Endodermal cell (in vitro differentiated cells): Measurements from ENCODE around the gene ATP1A1. TPM values are rescaled to one million over a fixed set of nuclear protein-coding genes. Genes with fewer than 3 reads are reported as not detected.

ENCODE experiments used
- DNase-seq: peaks from one replicate; pipeline ENCODE4 v3.0.0-alpha.2; 2017
- H3K27ac ChIP-seq: 2 replicates; pipeline ENCODE4 v1.5.1; 2013; ENCODE audit warnings: mild to moderate bottlenecking, low read depth, low read length, moderate library complexity
- H3K27me3 ChIP-seq: 2 replicates; pipeline ENCODE4 v1.6.1; 2013; ENCODE audit warnings: mild to moderate bottlenecking, low read length, moderate library complexity; ENCODE audit not compliant: insufficient read depth, control insufficient read depth, poor library complexity, severe bottlenecking
- H3K36me3 ChIP-seq: 2 replicates; pipeline ENCODE4 v1.7.0; 2013; ENCODE audit warnings: mild to moderate bottlenecking, low read length, moderate library complexity; ENCODE audit not compliant: control insufficient read depth, insufficient read depth
- H3K4me1 ChIP-seq: one replicate; pipeline ENCODE4 v1.7.0; 2013; ENCODE audit warnings: low read length; ENCODE audit not compliant: control insufficient read depth, insufficient read depth
- H3K4me3 ChIP-seq: 2 replicates; pipeline ENCODE4 v1.5.1; 2013; ENCODE audit warnings: mild to moderate bottlenecking, low read length, moderate library complexity
- H3K9ac ChIP-seq: 2 replicates; pipeline ENCODE4 v1.6.1; 2013; ENCODE audit warnings: mild to moderate bottlenecking, low read length, moderate library complexity; ENCODE audit not compliant: poor library complexity, severe bottlenecking; ENCODE audit errors: extremely low read depth
- H3K9me3 ChIP-seq: 2 replicates; pipeline ENCODE4 v1.6.1; 2013; ENCODE audit warnings: mild to moderate bottlenecking, low read length, moderate library complexity; ENCODE audit not compliant: control insufficient read depth
- H3K27ac Mint-ChIP-seq: 2 replicates; pipeline ENCODE4 v1.8.0; 2020; ENCODE audit warnings: mixed read lengths
- H3K27me3 Mint-ChIP-seq: 2 replicates; pipeline ENCODE4 v1.8.0; 2021; ENCODE audit warnings: mild to moderate bottlenecking, mixed read lengths; ENCODE audit not compliant: insufficient read depth
- H3K36me3 Mint-ChIP-seq: 2 replicates; pipeline ENCODE4 v1.8.0; 2020; ENCODE audit warnings: low read depth, mixed read lengths
- H3K4me1 Mint-ChIP-seq: 2 replicates; pipeline ENCODE4 v1.8.0; 2020; ENCODE audit warnings: mixed read lengths
- H3K4me3 Mint-ChIP-seq: 2 replicates; pipeline ENCODE4 v1.8.0; 2020; ENCODE audit warnings: mild to moderate bottlenecking, moderate library complexity, mixed read lengths
- H3K9me3 Mint-ChIP-seq: 2 replicates; pipeline ENCODE4 v1.8.0; 2020; ENCODE audit warnings: mild to moderate bottlenecking, mixed read lengths
- WGBS, 2 experiments: methylation state at CpG; one replicate each; pipeline versions ENCODE4 v1.1.5 to v1.1.7; 2013; ENCODE audit warnings: missing lambda C conversion rate in 2 of 2, mixed read lengths in 1 of 2; ENCODE audit not compliant: insufficient coverage in 1 of 2, insufficient read length in 1 of 2; 5-methylcytosine and 5-hydroxymethylcytosine counted together
- total RNA-seq, 2 donors: library from RNA; stranded (reverse); fragmentation: NEBNext Ultra II Directional in 1 of 2; extraction: Animal tissue kit (Norgen Biotek cat#: 25700) in 1 of 2; gene quantifications; 2 replicates in 1 of 2; 3 replicates in 1 of 2; pipeline ENCODE4 v1.2.1, GENCODE V29; 2021
- TF ChIP-seq, protein P1 (sequence below): fragments of 200-600 bp; sonication (generic); conservative IDR thresholded peaks from 2 replicates; pipeline ENCODE4 v1.5.0; 2021; ENCODE audit warnings: antibody characterized with exemption, mild to moderate bottlenecking

ATP1A1 gene
- total RNA-seq, 2 donors from 2014 or later: 359 to 398 TPM

DNA sequence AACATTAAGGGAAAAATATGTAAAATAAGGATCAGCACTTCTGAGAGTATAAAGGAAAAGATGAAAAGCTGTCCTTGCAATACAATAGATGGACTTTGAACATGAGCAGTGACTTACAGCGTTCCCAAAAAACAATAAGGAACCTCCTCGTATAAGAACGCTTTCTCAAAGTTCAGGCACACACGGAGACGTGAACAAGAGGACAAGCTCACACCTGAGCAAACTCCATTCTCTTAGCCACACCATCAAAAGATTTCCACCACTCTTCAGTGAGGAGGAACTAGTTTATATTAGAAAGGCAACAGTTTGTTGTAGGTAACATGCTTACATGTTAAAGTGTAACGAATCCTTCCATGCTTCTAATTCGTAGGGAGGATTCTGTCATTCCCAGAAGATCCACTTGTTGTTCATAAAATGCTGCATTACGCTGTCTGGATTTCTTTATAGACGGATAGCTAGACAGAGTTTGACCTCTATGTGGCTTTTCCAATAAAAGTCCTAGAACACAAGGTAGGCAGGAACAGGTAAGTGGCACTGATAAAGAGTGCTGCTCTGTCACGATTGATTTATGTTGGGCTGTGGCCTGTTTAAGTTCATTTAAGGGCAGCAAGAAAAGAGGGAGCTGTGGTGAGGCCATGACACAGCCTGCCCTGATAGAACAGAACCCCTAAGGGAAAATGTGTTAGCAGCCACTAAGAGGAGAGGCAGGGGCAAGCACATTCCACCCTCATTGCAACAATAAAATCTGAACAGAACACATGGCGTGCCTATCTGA lies 37.0 kb upstream of the ATP1A1 start:
- TF ChIP-seq, protein P1, sequence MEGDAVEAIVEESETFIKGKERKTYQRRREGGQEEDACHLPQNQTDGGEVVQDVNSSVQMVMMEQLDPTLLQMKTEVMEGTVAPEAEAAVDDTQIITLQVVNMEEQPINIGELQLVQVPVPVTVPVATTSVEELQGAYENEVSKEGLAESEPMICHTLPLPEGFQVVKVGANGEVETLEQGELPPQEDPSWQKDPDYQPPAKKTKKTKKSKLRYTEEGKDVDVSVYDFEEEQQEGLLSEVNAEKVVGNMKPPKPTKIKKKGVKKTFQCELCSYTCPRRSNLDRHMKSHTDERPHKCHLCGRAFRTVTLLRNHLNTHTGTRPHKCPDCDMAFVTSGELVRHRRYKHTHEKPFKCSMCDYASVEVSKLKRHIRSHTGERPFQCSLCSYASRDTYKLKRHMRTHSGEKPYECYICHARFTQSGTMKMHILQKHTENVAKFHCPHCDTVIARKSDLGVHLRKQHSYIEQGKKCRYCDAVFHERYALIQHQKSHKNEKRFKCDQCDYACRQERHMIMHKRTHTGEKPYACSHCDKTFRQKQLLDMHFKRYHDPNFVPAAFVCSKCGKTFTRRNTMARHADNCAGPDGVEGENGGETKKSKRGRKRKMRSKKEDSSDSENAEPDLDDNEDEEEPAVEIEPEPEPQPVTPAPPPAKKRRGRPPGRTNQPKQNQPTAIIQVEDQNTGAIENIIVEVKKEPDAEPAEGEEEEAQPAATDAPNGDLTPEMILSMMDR: no peak
- Histone ChIP-seq H3K9me3 (no peaks in the 10 kb centered on the region), H3K4me1 (peaks cover 18% of the 10 kb centered on the region), H3K36me3 (no peaks in the 10 kb centered on the region), H3K27me3 (no peaks in the 10 kb centered on the region), H3K9ac (no peak overlapping the region), H3K27ac (no peak overlapping the region), H3K4me3 (no peak overlapping the region)
- H3K36me3 Mint-ChIP-seq: no peaks in the 10 kb centered on the region
- H3K4me3 Mint-ChIP-seq: no peak overlapping the region
- no peak for DNase-seq
- no peak overlapping the region for H3K27ac Mint-ChIP-seq
- no peaks in the 10 kb centered on the region for H3K9me3 Mint-ChIP-seq
- H3K27me3 Mint-ChIP-seq: peaks cover 5% of the 10 kb centered on the region
- H3K4me1 Mint-ChIP-seq: peaks cover 11% of the 10 kb centered on the region
- 96 to 97% methylated on average over 10 to 11 of the region's 11 CpGs for WGBS, 2 experiments

DNA sequence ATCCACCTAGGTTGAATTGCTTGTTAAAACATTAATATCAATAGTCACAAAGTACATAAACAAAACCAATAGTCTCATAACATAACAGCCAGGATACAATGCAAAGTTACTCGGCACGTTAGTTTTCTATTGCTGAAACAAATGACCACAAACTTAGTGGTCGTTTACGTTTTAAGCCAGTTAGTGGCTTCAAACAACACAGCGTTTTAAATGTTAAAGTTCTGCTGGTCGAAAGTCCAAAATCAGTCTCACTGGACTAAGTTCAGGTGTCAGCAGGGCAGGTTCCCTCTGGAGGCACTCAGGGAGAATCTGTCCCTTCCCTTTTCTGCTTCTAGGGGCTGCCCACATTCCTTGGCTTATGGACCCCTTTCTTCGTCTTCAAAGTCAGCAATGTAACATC lies 35.6 kb upstream of the ATP1A1 start:
- no peak for DNase-seq
- Mint-ChIP-seq H3K27ac (no peak overlapping the region), H3K9me3 (no peaks in the 10 kb centered on the region), H3K36me3 (no peaks in the 10 kb centered on the region), H3K4me1 (peaks cover 11% of the 10 kb centered on the region), H3K27me3 (peaks cover 7% of the 10 kb centered on the region), H3K4me3 (no peak overlapping the region)
- H3K27me3 ChIP-seq: no peaks in the 10 kb centered on the region
- H3K36me3 ChIP-seq: no peaks in the 10 kb centered on the region
- TF ChIP-seq, protein P1: no peak
- H3K9me3 ChIP-seq: no peaks in the 10 kb centered on the region
- H3K9ac ChIP-seq: no peak overlapping the region
- peaks cover 18% of the 10 kb centered on the region for H3K4me1 ChIP-seq
- no peak overlapping the region for H3K27ac ChIP-seq
- WGBS, 2 experiments: 91 to 93% methylated on average over 7 of the region's 7 CpGs
- no peak overlapping the region for H3K4me3 ChIP-seq

DNA sequence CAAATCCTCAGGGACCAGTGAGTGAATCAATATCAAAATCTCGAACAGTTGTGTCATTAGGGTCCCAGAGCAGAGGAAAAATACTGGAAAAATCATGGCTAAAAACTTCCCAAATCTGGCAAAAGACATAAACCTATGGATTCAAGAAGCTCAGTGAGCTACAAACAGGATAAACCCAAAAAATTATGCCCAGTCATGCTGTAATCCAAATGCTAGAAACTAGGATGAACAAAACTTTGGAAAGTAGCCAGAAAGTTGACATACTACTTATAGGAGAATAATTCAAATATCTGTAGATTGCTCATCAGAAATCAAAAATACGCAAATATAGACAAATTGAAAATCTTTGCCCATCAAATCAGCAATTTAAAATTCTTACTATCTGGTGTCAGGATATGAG lies 34.6 kb upstream of the ATP1A1 start:
- no peak overlapping the region for H3K9ac ChIP-seq
- H3K9me3 Mint-ChIP-seq: no peaks in the 10 kb centered on the region
- no peaks in the 10 kb centered on the region for H3K36me3 Mint-ChIP-seq
- H3K4me3 Mint-ChIP-seq: no peak overlapping the region
- no peaks in the 10 kb centered on the region for H3K36me3 ChIP-seq
- no peak overlapping the region for H3K27ac ChIP-seq
- peaks cover 7% of the 10 kb centered on the region for H3K27me3 Mint-ChIP-seq
- no peak for DNase-seq
- WGBS, 2 experiments: 88 to 100% methylated on average over 1 of the region's 2 CpGs
- H3K4me3 ChIP-seq: no peak overlapping the region
- H3K27me3 ChIP-seq: no peaks in the 10 kb centered on the region
- TF ChIP-seq, protein P1: no peak
- H3K4me1 ChIP-seq: peaks cover 18% of the 10 kb centered on the region
- H3K4me1 Mint-ChIP-seq: peaks cover 11% of the 10 kb centered on the region
- H3K9me3 ChIP-seq: no peaks in the 10 kb centered on the region
- H3K27ac Mint-ChIP-seq: no peak overlapping the region
